Measurements from ENCODE around the gene TMEM108.

DNA sequence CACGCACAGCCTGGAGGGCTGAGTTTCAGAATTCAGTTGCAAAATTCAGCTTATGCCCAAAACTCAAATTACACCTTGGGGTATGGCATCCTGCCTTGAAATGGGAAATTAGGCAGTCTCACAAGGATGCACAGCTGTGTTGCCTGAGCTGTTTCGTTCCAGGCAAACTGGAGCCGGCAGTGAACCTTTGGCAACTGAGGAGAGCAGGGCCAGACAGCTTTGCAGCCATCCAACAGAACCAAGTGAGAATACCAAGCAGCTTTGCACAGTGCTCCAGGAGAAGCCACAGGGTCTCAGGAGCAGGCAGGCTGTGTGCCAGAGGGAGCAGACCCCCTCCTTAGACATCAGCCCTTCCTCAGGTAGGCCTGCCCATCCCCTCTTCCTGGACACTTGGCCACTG, 329.2 kb downstream of the TMEM108 start:
- no peak for TF ChIP-seq OSR1 (CRISPR knock-in tag; IDR thresholded peaks at IDR 0.05)
- TF ChIP-seq ZFP30 (CRISPR knock-in tag; IDR thresholded peaks at IDR 0.05) = no peak
- TF ChIP-seq, protein P1, sequence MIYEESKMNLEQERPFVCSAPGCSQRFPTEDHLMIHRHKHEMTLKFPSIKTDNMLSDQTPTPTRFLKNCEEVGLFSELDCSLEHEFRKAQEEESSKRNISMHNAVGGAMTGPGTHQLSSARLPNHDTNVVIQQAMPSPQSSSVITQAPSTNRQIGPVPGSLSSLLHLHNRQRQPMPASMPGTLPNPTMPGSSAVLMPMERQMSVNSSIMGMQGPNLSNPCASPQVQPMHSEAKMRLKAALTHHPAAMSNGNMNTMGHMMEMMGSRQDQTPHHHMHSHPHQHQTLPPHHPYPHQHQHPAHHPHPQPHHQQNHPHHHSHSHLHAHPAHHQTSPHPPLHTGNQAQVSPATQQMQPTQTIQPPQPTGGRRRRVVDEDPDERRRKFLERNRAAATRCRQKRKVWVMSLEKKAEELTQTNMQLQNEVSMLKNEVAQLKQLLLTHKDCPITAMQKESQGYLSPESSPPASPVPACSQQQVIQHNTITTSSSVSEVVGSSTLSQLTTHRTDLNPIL (CRISPR knock-in tag; IDR thresholded peaks at IDR 0.05; ENCODE audit: low read depth) = no peak
- TF ChIP-seq, protein P2, sequence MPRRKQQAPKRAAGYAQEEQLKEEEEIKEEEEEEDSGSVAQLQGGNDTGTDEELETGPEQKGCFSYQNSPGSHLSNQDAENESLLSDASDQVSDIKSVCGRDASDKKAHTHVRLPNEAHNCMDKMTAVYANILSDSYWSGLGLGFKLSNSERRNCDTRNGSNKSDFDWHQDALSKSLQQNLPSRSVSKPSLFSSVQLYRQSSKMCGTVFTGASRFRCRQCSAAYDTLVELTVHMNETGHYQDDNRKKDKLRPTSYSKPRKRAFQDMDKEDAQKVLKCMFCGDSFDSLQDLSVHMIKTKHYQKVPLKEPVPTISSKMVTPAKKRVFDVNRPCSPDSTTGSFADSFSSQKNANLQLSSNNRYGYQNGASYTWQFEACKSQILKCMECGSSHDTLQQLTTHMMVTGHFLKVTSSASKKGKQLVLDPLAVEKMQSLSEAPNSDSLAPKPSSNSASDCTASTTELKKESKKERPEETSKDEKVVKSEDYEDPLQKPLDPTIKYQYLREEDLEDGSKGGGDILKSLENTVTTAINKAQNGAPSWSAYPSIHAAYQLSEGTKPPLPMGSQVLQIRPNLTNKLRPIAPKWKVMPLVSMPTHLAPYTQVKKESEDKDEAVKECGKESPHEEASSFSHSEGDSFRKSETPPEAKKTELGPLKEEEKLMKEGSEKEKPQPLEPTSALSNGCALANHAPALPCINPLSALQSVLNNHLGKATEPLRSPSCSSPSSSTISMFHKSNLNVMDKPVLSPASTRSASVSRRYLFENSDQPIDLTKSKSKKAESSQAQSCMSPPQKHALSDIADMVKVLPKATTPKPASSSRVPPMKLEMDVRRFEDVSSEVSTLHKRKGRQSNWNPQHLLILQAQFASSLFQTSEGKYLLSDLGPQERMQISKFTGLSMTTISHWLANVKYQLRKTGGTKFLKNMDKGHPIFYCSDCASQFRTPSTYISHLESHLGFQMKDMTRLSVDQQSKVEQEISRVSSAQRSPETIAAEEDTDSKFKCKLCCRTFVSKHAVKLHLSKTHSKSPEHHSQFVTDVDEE (CRISPR knock-in tag; IDR thresholded peaks at IDR 0.05) = no peak
- TF ChIP-seq GLIS3 (CRISPR knock-in tag; IDR thresholded peaks at IDR 0.05) = no peak
